GM10248 (cell line): ENCODE measurements around the gene CDH1.
A peak's percentile ranks its signal among the peaks of the same experiment; 100 is the strongest.

ENCODE experiments used
- CTCF ChIA-PET: fragments of 300-600 bp; sonication (Branson Sonifier 250); formaldehyde crosslinking; extraction: SDS; loops from one replicate; lab custom pipeline; 2021; ENCODE audit warnings: antibody characterized with exemption; lab: Yijun Ruan, JAX
- POLR2A ChIA-PET: fragments of 350-650 bp; sonication (Branson Sonifier 250); formaldehyde crosslinking; extraction: SDS; loops from one replicate; lab custom pipeline; 2020; ENCODE audit warnings: antibody characterized with exemption; lab: Yijun Ruan, JAX
- DNase-seq: peaks from one replicate; pipeline ENCODE4 v3.0.0; 2012; ENCODE audit errors: extremely low spot score
- CTCF ChIP-seq: IDR thresholded peaks from 2 replicates; pipeline ENCODE4 v1.5.1; 2012; ENCODE audit warnings: mild to moderate bottlenecking, low read depth; ENCODE audit errors: extremely low read depth, missing control alignments, control extremely low read depth

Gene CDH1

GRCh38 chr16:68737046-68737729 lies at the start of gene CDH1:
Gene CDH1 (plus strand): TSS chr16:68737292. CDS start chr16:68737416, 124 bp downstream.
- peak; percentile 35 for DNase-seq
- ChIA-PET POLR2A (no interaction called here), CTCF (interaction anchor here (1.3 kb wide), 1 partner anchor 63 kb away, joined by 5 read pairs; no protein-coding TSS in a partner anchor)
- no peak for TF ChIP-seq CTCF

GRCh38 chr16:68689921-68690320 lies 47.2 kb upstream of the CDH1 start:
- TF ChIP-seq CTCF: no peak
- ChIA-PET POLR2A (no interaction called here), CTCF (interaction anchor here (2.9 kb wide), 1 partner anchor 15 kb away, joined by 11 read pairs; no protein-coding TSS in a partner anchor)
- DNase-seq: no peak

- ChIA-PET POLR2A (no interaction called here), CTCF (interaction anchor here (2.0 kb wide), 1 partner anchor 105 kb away, joined by 4 read pairs; no protein-coding TSS in a partner anchor)
- TF ChIP-seq CTCF: no peak
- DNase-seq: no peak
Measured at GRCh38 chr16:68695575-68695974, 41.5 kb upstream of the CDH1 start.

- TF ChIP-seq CTCF: no peak
- ChIA-PET POLR2A (no interaction called here), CTCF (interaction anchor here (2.0 kb wide), 1 partner anchor 104 kb away, joined by 4 read pairs; no protein-coding TSS in a partner anchor)
- DNase-seq: no peak
Measured at GRCh38 chr16:68696514-68696913, 40.6 kb upstream of the CDH1 start.

GRCh38 chr16:68698091-68698490 lies 39.0 kb upstream of the CDH1 start:
- POLR2A ChIA-PET: no interaction called here

GRCh38 chr16:68700120-68700519 lies 37.0 kb upstream of the CDH1 start:
- TF ChIP-seq CTCF: no peak
- CTCF ChIA-PET: interaction anchor here (1.2 to 2.0 kb wide), 3 partner anchors 9 to 147 kb away, joined by 3 to 9 read pairs (median 4); no protein-coding TSS in a partner anchor
- no peak for DNase-seq
- POLR2A ChIA-PET: no interaction called here

More at GRCh38 chr16:68698091-68698490, 39.0 kb upstream of the CDH1 start:
- CTCF ChIA-PET: interaction anchor here (1.6 kb wide), 1 partner anchor 26 kb away, joined by 3 read pairs; no protein-coding TSS in a partner anchor
- no peak for TF ChIP-seq CTCF
- DNase-seq: no peak
